Loucy (cell line): Measurements from ENCODE around the gene PROK1.

Experiments used
- H2AFZ ChIP-seq: fragments of 200-600 bp; sonication (generic); 2 replicates; pipeline ENCODE4 v1.6.0; 2016; ENCODE audit warnings: antibody characterized with exemption, mild to moderate bottlenecking, low read length, moderate library complexity
- H3F3A ChIP-seq: fragments of 200-600 bp; 2 replicates; pipeline ENCODE4 v1.6.0; 2016; ENCODE audit warnings: antibody characterized with exemption, low read depth, mild to moderate bottlenecking
- H3K27me3 ChIP-seq: fragments of 200-600 bp; sonication (generic); 2 replicates; pipeline ENCODE4 v1.6.1; 2014; ENCODE audit warnings: low read length, mild to moderate bottlenecking; ENCODE audit not compliant: insufficient read depth, poor library complexity, severe bottlenecking
- H3K36me3 ChIP-seq: fragments of 200-600 bp; sonication (generic); 2 replicates; pipeline ENCODE4 v1.6.1; 2016; ENCODE audit warnings: low read length; ENCODE audit not compliant: insufficient read depth
- H3K4me1 ChIP-seq: fragments of 200-600 bp; sonication (generic); 2 replicates; pipeline ENCODE4 v1.5.1; 2014; ENCODE audit warnings: low read length, mild to moderate bottlenecking; ENCODE audit not compliant: insufficient read depth, poor library complexity, severe bottlenecking
- H3K4me2 ChIP-seq: fragments of 200-600 bp; sonication (generic); 2 replicates; pipeline ENCODE4 v1.6.0; 2014; ENCODE audit warnings: antibody characterized with exemption, low read length, low read depth, mild to moderate bottlenecking; ENCODE audit not compliant: poor library complexity, severe bottlenecking
- H3K4me3 ChIP-seq: fragments of 200-600 bp; sonication (generic); 2 replicates; pipeline ENCODE4 v1.5.1; 2014; ENCODE audit warnings: low read length, mild to moderate bottlenecking, mixed read lengths; ENCODE audit not compliant: poor library complexity, severe bottlenecking
- H3K79me2 ChIP-seq: fragments of 200-600 bp; sonication (generic); 2 replicates; pipeline ENCODE4 v1.6.1; 2014; ENCODE audit warnings: low read length; ENCODE audit not compliant: insufficient read depth
- H3K9ac ChIP-seq: fragments of 200-600 bp; sonication (generic); 2 replicates; pipeline ENCODE4 v1.6.0; 2014; ENCODE audit warnings: mild to moderate bottlenecking, low read depth, low read length, moderate library complexity; ENCODE audit not compliant: poor library complexity, severe bottlenecking
- H3K9me2 ChIP-seq: fragments of 200-600 bp; sonication (generic); replicated peaks from 2 replicates; pipeline ENCODE4 v1.6.1; 2016; ENCODE audit warnings: low read depth, low read length, mixed read lengths
- H3K9me3 ChIP-seq: fragments of 200-600 bp; sonication (generic); 2 replicates; pipeline ENCODE4 v1.6.1; 2014; ENCODE audit warnings: mild to moderate bottlenecking, antibody characterized with exemption, low read length, low read depth; ENCODE audit not compliant: insufficient read depth
- H4K20me1 ChIP-seq: fragments of 200-600 bp; sonication (generic); 2 replicates; pipeline ENCODE4 v1.6.0; 2014; ENCODE audit warnings: antibody characterized with exemption, low read length, mild to moderate bottlenecking; ENCODE audit not compliant: insufficient read depth, poor library complexity, severe bottlenecking
- CTCF ChIP-seq: fragments of 200-600 bp; sonication (generic); conservative IDR thresholded peaks from 2 replicates; pipeline ENCODE4 v1.5.1; 2014; ENCODE audit warnings: mild to moderate bottlenecking, antibody characterized with exemption, low read length
- EZH2phosphoT487 ChIP-seq: fragments of 200-600 bp; IDR thresholded peaks from 2 replicates; pipeline ENCODE4 v1.6.1; 2018; ENCODE audit warnings: antibody characterized with exemption, mild to moderate bottlenecking, moderate library complexity, borderline replicate concordance

PROK1 gene

GRCh38 chr1:110498270-110498669 lies 47.3 kb downstream of the PROK1 start:
- no peak overlapping the region for H2AFZ ChIP-seq
- H3K27me3 ChIP-seq: no peaks in the 10 kb centered on the region

GRCh38 chr1:110501488-110502132 lies 50.7 kb downstream of the PROK1 start:
- no peaks in the 10 kb centered on the region for H3K27me3 ChIP-seq

More at GRCh38 chr1:110498270-110498669, 47.3 kb downstream of the PROK1 start:
- Histone ChIP-seq H3K4me3 (no peak overlapping the region), H3K9me3 (no peaks in the 10 kb centered on the region), H3K9me2 (no peaks in the 10 kb centered on the region), H3K9ac (no peak overlapping the region), H3F3A (no peaks in the 10 kb centered on the region), H3K36me3 (no peaks in the 10 kb centered on the region), H3K4me2 (no peak overlapping the region), H4K20me1 (no peaks in the 10 kb centered on the region), H3K4me1 (no peaks in the 10 kb centered on the region), H3K79me2 (no peaks in the 10 kb centered on the region)
- TF ChIP-seq CTCF (no peak), EZH2phosphoT487 (no peak)

DNA sequence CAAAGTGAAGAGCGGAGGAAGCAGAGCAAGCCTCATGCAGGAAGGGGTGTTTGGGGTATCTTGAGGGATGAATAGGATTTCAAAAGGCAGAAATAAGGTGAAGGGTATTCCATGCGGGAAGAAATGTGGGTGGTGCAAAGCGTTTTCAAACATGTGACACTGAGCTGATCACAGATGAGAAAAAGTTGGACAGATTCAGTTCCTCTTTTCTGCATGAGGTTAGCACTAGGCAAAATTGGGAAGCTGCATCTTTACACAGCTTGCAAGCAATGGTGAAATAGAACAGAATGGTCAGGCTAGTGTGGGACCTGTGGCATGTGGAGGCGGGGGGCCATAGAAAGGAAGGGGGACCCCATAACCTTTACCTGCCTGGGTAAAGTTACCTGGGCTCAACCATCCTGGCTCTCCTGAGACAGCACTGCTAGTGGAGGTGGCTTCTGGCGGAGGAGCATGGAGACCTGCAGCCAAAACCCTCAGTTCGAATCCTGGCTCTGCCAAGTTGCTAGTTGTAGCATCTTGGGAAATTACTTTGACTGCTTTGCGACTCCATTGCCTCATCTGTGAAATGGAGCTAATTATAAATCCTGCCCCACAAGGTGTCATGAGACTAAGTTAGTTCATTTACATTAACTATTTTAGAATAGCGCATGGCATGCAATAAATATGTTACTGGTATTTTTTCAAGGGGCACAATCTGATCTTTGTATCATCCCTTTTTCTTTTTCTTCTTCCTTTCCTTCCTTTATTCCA lies 51.6 kb downstream of the PROK1 start:
- H3F3A ChIP-seq: no peaks in the 10 kb centered on the region
- H3K79me2 ChIP-seq: no peaks in the 10 kb centered on the region
- no peaks in the 10 kb centered on the region for H3K9me3 ChIP-seq
- no peak overlapping the region for H2AFZ ChIP-seq
- TF ChIP-seq CTCF (no peak), EZH2phosphoT487 (no peak)
- H4K20me1 ChIP-seq: no peaks in the 10 kb centered on the region
- no peaks in the 10 kb centered on the region for H3K27me3 ChIP-seq
- H3K36me3 ChIP-seq: no peaks in the 10 kb centered on the region
- no peaks in the 10 kb centered on the region for H3K4me1 ChIP-seq
- H3K9ac ChIP-seq: no peak overlapping the region
- H3K4me3 ChIP-seq: no peak overlapping the region
- H3K9me2 ChIP-seq: no peaks in the 10 kb centered on the region
- no peak overlapping the region for H3K4me2 ChIP-seq

More at GRCh38 chr1:110501488-110502132, 50.7 kb downstream of the PROK1 start:
- no peaks in the 10 kb centered on the region for H3K4me1 ChIP-seq
- no peak overlapping the region for H3K4me3 ChIP-seq
- H3K9ac ChIP-seq: no peak overlapping the region
- no peaks in the 10 kb centered on the region for H3K9me2 ChIP-seq
- no peaks in the 10 kb centered on the region for H3F3A ChIP-seq
- no peaks in the 10 kb centered on the region for H4K20me1 ChIP-seq
- no peaks in the 10 kb centered on the region for H3K9me3 ChIP-seq
- TF ChIP-seq CTCF (no peak), EZH2phosphoT487 (no peak)
- H2AFZ ChIP-seq: peak overlapping the region; percentile 27; the same call in 1 of the 2 replicates
- H3K36me3 ChIP-seq: no peaks in the 10 kb centered on the region
- no peak overlapping the region for H3K4me2 ChIP-seq
- no peaks in the 10 kb centered on the region for H3K79me2 ChIP-seq
